ENCODE results near the gene GORASP2. TPM values are rescaled to one million over a fixed set of nuclear protein-coding genes. Genes with fewer than 3 reads are reported as not detected.

GORASP2 gene
- total and polyA plus RNA-seq, 3 donors from 2014 or later = 67.2 to 119 (median 67.3) TPM

DNA sequence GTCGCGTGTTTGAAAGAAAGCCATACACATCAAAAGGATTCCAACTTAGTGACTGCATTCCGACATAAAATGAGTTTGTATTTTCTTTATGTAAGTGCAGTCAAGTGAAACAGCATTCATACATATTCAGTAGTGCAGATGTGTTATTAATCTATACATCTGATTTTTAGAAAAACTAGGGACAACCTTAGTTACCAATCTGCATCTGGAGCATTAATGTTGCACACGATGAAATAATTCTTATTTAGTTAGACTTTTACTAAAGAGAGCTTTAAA lies 1.9 kb downstream of the GORASP2 start:
- no peak for DNase-seq
- H3K9me3 ChIP-seq = no peaks in the 10 kb centered on the region
- peak overlapping the region in 1 of 2 donors; percentile 96 for H3K27ac ChIP-seq
- TF ChIP-seq, protein P1, sequence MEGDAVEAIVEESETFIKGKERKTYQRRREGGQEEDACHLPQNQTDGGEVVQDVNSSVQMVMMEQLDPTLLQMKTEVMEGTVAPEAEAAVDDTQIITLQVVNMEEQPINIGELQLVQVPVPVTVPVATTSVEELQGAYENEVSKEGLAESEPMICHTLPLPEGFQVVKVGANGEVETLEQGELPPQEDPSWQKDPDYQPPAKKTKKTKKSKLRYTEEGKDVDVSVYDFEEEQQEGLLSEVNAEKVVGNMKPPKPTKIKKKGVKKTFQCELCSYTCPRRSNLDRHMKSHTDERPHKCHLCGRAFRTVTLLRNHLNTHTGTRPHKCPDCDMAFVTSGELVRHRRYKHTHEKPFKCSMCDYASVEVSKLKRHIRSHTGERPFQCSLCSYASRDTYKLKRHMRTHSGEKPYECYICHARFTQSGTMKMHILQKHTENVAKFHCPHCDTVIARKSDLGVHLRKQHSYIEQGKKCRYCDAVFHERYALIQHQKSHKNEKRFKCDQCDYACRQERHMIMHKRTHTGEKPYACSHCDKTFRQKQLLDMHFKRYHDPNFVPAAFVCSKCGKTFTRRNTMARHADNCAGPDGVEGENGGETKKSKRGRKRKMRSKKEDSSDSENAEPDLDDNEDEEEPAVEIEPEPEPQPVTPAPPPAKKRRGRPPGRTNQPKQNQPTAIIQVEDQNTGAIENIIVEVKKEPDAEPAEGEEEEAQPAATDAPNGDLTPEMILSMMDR (IDR thresholded peaks at IDR 0.05) = no peak
- TF ChIP-seq POLR2A (IDR thresholded peaks at IDR 0.05) = no peak
- peaks cover 15% of the 10 kb centered on the region for H3K4me1 ChIP-seq
- WGBS, 2 donors = 31 to 46% methylated on average over 4 of the region's 4 CpGs
- no peaks in the 10 kb centered on the region for H3K36me3 ChIP-seq (ENCODE audit: low read depth, missing control alignments)
- intact Hi-C loops (cut with DNase I; ENCODE audit: low total_unique reads) = no loop called here
- no peak overlapping the region for H3K4me3 ChIP-seq
- H3K27me3 ChIP-seq = no peaks in the 10 kb centered on the region

DNA sequence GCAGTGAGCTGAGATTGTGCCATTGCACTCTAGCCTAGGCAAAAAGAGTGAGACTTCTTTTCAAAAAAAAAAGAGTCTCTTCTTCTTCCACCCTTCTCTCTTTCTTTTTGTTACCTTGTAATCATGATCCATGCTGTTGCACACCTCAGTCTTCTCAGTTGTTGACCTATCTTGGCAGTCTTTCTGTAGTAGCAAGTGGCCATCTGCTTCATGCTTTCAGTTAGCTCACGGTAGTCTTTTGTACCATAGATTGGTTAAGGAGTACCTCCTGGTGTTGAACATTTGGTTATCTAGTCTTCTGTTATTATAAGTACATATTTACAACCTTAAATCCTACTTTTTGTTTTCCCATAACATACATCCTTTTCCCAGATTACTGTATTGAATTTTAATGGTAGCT lies 3.1 kb downstream of the GORASP2 start:
- peaks cover 15% of the 10 kb centered on the region for H3K4me1 ChIP-seq
- TF ChIP-seq POLR2A (IDR thresholded peaks at IDR 0.05) = no peak
- TF ChIP-seq, protein P1 (IDR thresholded peaks at IDR 0.05) = no peak
- intact Hi-C loops (cut with DNase I; ENCODE audit: low total_unique reads) = no loop called here
- DNase-seq = no peak
- 43 to 54% methylated on average over 1 of the region's 1 CpG for WGBS, 2 donors
- no peaks in the 10 kb centered on the region for H3K36me3 ChIP-seq (ENCODE audit: low read depth, missing control alignments)
- H3K4me3 ChIP-seq = no peak overlapping the region
- H3K27me3 ChIP-seq = no peaks in the 10 kb centered on the region
- H3K27ac ChIP-seq = no peak overlapping the region
- H3K9me3 ChIP-seq = no peaks in the 10 kb centered on the region

- Histone ChIP-seq H3K4me3 (no peak overlapping the region), H3K27me3 (no peaks in the 10 kb centered on the region), H3K27ac (no peak overlapping the region), H3K36me3 (ENCODE audit: low read depth, missing control alignments) (no peaks in the 10 kb centered on the region), H3K4me1 (peaks cover 15% of the 10 kb centered on the region), H3K9me3 (no peaks in the 10 kb centered on the region)
- DNase-seq = no peak
- TF ChIP-seq POLR2A (IDR thresholded peaks at IDR 0.05) = no peak
- TF ChIP-seq, protein P1 (IDR thresholded peaks at IDR 0.05) = peak in 1 of 3 experiments; percentile 17
- intact Hi-C loops (cut with DNase I; ENCODE audit: low total_unique reads) = no loop called here
These were observed 3.9 kb downstream of the GORASP2 start for GRCh38 chr2:170932948-170933347.

DNA sequence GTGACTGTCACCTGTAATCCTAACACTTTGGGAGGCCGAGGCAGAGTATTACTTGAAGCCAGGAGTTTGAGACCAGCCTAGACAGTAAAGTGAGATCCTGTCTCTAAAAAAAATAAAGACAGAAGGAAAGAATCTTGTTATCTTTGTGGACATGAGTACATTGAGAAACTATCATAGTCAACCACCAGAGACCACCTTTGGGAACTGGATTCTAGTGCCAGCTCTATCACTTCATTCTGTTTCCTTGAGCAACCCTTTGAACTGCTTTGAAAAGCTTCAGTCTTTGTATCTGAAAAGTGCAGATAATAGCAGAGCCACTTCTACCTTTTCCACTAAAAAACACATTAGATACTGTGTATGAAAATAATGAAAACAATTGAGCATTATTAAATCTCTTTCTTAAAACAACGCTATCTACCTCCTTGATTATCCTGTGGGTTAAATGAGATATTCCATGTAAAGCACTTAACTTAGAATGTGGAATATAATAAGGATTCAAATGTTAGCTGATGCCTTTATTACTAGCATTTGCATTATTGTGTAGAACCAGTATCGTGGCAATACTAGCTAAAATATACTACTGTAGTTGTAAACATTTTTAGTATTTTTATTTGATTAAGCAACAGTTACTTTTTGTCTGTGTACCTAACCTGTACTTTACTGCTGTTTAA lies 8.8 kb downstream of the GORASP2 start:
- Histone ChIP-seq H3K4me3 (no peak overlapping the region), H3K27me3 (no peaks in the 10 kb centered on the region), H3K9me3 (no peaks in the 10 kb centered on the region), H3K4me1 (peaks cover 14% of the 10 kb centered on the region), H3K36me3 (ENCODE audit: low read depth, missing control alignments) (no peaks in the 10 kb centered on the region), H3K27ac (no peak overlapping the region)
- DNase-seq = no peak
- whole genome bisulfite sequencing, 2 donors = 52 to 66% methylated on average over 3 of the region's 3 CpGs
- no peak for TF ChIP-seq POLR2A (IDR thresholded peaks at IDR 0.05)
- TF ChIP-seq, protein P1 (IDR thresholded peaks at IDR 0.05) = no peak
- intact Hi-C loops (cut with DNase I; ENCODE audit: low total_unique reads) = no loop called here

DNA sequence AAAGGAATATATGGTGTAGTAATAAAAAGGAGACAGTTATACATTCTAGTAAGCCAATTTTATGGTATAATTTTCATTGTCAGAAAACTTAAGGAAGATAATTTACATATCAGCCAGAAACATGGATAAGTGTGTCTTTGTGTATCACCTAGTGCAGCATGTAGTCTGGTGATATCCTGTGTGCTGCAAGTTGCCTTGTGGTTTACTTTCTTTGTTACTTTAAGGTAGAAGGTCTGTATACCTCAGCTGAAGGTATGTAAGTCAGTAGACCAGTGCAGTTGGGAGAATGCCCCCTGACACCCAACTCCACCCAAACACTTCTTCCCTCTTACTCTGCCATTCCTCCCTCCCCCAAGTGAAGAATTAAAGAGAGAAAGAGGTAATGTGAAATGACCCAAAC lies 11.0 kb downstream of the GORASP2 start:
- no peak overlapping the region for H3K4me3 ChIP-seq
- H3K27me3 ChIP-seq = no peaks in the 10 kb centered on the region
- H3K36me3 ChIP-seq (ENCODE audit: low read depth, missing control alignments) = no peaks in the 10 kb centered on the region
- peaks cover 14% of the 10 kb centered on the region for H3K4me1 ChIP-seq
- intact Hi-C loops (cut with DNase I; ENCODE audit: low total_unique reads) = no loop called here
- H3K9me3 ChIP-seq = no peaks in the 10 kb centered on the region
- no peak for DNase-seq
- TF ChIP-seq POLR2A (IDR thresholded peaks at IDR 0.05) = no peak
- TF ChIP-seq, protein P1 (IDR thresholded peaks at IDR 0.05) = no peak
- no peak overlapping the region for H3K27ac ChIP-seq

Measured in testis (tissue), 3 donors.